HCT116 (cell line): Measurements from ENCODE around the gene ZNF418. TPM values are rescaled to one million over a fixed set of nuclear protein-coding genes. Genes with fewer than 3 reads are reported as not detected.

Experiments
- ATAC-seq: fragments of 200-7000 bp; cut with Tn5 transposase; 2 replicates; pipeline ENCODE4 v1.9.1; 2020; ENCODE audit warnings: mild to moderate bottlenecking, moderate library complexity
- BruUV-seq: library from RNA; stranded (reverse); fragments of 400-500 nt; replicated peaks from 2 replicates; lab custom pipeline; 2021; lab: Mats Ljungman, UMichigan
- CTCF ChIA-PET: fragments of 300-600 bp; sonication (Branson Sonifier 250); formaldehyde crosslinking; loops from one replicate; lab custom pipeline; 2021; ENCODE audit warnings: antibody characterized with exemption; lab: Charles Lee
- POLR2A ChIA-PET: fragments of 300-600, 350-600 bp; sonication (Branson Sonifier 250); formaldehyde crosslinking; loops from one replicate; lab custom pipeline; 2021; ENCODE audit warnings: antibody characterized with exemption; lab: Charles Lee
- RAD21 ChIA-PET, 2 experiments: fragments of 300-600 bp; sonication (Branson Sonifier 250); formaldehyde crosslinking; loops; one replicate each; lab custom pipeline; 2023; ENCODE audit warnings: low total read pairs in 2 of 2; ENCODE audit not compliant: uncharacterized antibody in 2 of 2, unreplicated experiment in 2 of 2, low non-redundant PET in 1 of 2; lab: Charles Lee
- DNase-seq: peaks from one replicate; pipeline ENCODE4 v3.0.0-alpha.2; 2010; ENCODE audit warnings: low read depth, low spot score
- H2AFZ ChIP-seq: fragments of 200-600 bp; shearing (Covaris generic), sonication (generic); 2 replicates; pipeline ENCODE4 v1.6.1; 2017; ENCODE audit warnings: low read depth, mixed run types, mixed read lengths, antibody characterized with exemption, low read length; ENCODE audit not compliant: poor library complexity, severe bottlenecking
- H3K27ac ChIP-seq: 2 replicates; pipeline ENCODE4 v1.5.1; 2012; ENCODE audit warnings: low read depth, low read length
- H3K27me3 ChIP-seq: fragments of 200-600 bp; sonication (generic); 2 replicates; pipeline ENCODE4 v1.6.1; 2016; ENCODE audit warnings: mixed run types, low read length, mixed read lengths; ENCODE audit not compliant: insufficient read depth
- H3K36me3 ChIP-seq, 2 experiments: fragments of 200-500 bp in 1 of 2; fragments of 200-600 bp in 1 of 2; sonication (Bioruptor generic) in 1 of 2; sonication (generic) in 1 of 2; 2 replicates each; pipeline versions ENCODE4 v1.5.1 to v1.6.1; 2014 to 2016; ENCODE audit warnings: low read length in 2 of 2, inconsistent platforms in 1 of 2, mixed read lengths in 1 of 2, mixed run types in 1 of 2; ENCODE audit not compliant: insufficient read depth in 2 of 2, control insufficient read depth in 1 of 2
- H3K4me1 ChIP-seq, 2 experiments: fragments of 200-600 bp in 1 of 2; sonication (generic) in 1 of 2; 2 replicates each; pipeline versions ENCODE4 v1.5.1 to v1.6.1; 2012 to 2017; ENCODE audit warnings: low read length in 2 of 2, inconsistent platforms in 1 of 2, mild to moderate bottlenecking in 1 of 2, mixed read lengths in 1 of 2, mixed run types in 1 of 2, moderate library complexity in 1 of 2; ENCODE audit not compliant: insufficient read depth in 2 of 2, control insufficient read depth in 1 of 2
- H3K4me2 ChIP-seq: fragments of 200-600 bp; sonication (generic); 2 replicates; pipeline ENCODE4 v1.6.1; 2017; ENCODE audit warnings: mixed run types, low read length, mixed read lengths
- H3K4me3 ChIP-seq, 2 experiments: fragments of 200-600 bp in 1 of 2; sonication (generic) in 1 of 2; replicated peaks in 1 of 2; 2 replicates each; pipeline ENCODE4 v1.5.1; 2011 to 2016; ENCODE audit warnings: low read length in 2 of 2, control low read depth in 1 of 2, low read depth in 1 of 2, mild to moderate bottlenecking in 1 of 2, mixed read lengths in 1 of 2, mixed run types in 1 of 2
- H3K79me2 ChIP-seq: fragments of 200-600 bp; sonication (generic); 2 replicates; pipeline ENCODE4 v1.6.1; 2017; ENCODE audit warnings: mild to moderate bottlenecking, mixed run types, low read length, moderate library complexity, mixed read lengths; ENCODE audit not compliant: insufficient read depth
- H3K9ac ChIP-seq: fragments of 200-600 bp; sonication (generic); 2 replicates; pipeline ENCODE4 v1.6.1; 2016; ENCODE audit warnings: low read length, mixed read lengths
- H3K9me2 ChIP-seq: fragments of 200-600 bp; sonication (generic), shearing (Covaris generic); 2 replicates; pipeline ENCODE4 v1.6.1; 2017; ENCODE audit warnings: mixed run types, mild to moderate bottlenecking, moderate library complexity; ENCODE audit not compliant: insufficient read depth
- H3K9me3 ChIP-seq, 2 experiments: fragments of 200-500 bp in 1 of 2; fragments of 200-600 bp in 1 of 2; sonication (Bioruptor generic) in 1 of 2; sonication (generic) in 1 of 2; 2 replicates each; pipeline ENCODE4 v1.6.1; 2014 to 2017; ENCODE audit warnings: low read length in 2 of 2, mixed read lengths in 2 of 2, inconsistent platforms in 1 of 2, low read depth in 1 of 2, mild to moderate bottlenecking in 1 of 2, mixed run types in 1 of 2, moderate library complexity in 1 of 2; ENCODE audit not compliant: control insufficient read depth in 1 of 2, insufficient read depth in 1 of 2
- H4K20me1 ChIP-seq: fragments of 200-600 bp; sonication (generic), shearing (Covaris generic); 2 replicates; pipeline ENCODE4 v1.6.1; 2017; ENCODE audit warnings: mixed run types, mild to moderate bottlenecking, moderate library complexity; ENCODE audit not compliant: insufficient read depth
- CBX3 ChIP-seq: IDR thresholded peaks from 2 replicates; pipeline ENCODE4 v1.6.1; 2012; ENCODE audit warnings: low read depth
- CTCF ChIP-seq, 3 experiments: fragments of 200-600 bp in 1 of 3; sonication (generic) in 1 of 3; IDR thresholded peaks in 2 of 3; conservative IDR thresholded peaks in 1 of 3; 2 replicates each; pipeline ENCODE4 v1.5.1; 2012 to 2017; ENCODE audit warnings: low read depth in 2 of 3, low read length in 2 of 3, antibody characterized with exemption in 1 of 3, borderline replicate concordance in 1 of 3, control low read depth in 1 of 3, mild to moderate bottlenecking in 1 of 3, mixed read lengths in 1 of 3, mixed run types in 1 of 3, moderate library complexity in 1 of 3; ENCODE audit not compliant: insufficient read depth in 1 of 3
- ELF1 ChIP-seq: IDR thresholded peaks from 2 replicates; pipeline ENCODE4 v1.6.1; 2012; ENCODE audit warnings: low read depth, borderline replicate concordance
- MAX ChIP-seq: IDR thresholded peaks from 2 replicates; pipeline ENCODE4 v1.6.1; 2012
- POLR2AphosphoS5 ChIP-seq: IDR thresholded peaks from 2 replicates; pipeline ENCODE4 v1.6.1; 2011; ENCODE audit warnings: mild to moderate bottlenecking, low read depth, low read length, moderate library complexity
- REST ChIP-seq: IDR thresholded peaks from 2 replicates; pipeline ENCODE4 v1.6.1; 2012; ENCODE audit warnings: low read depth
- SP1 ChIP-seq: IDR thresholded peaks from 2 replicates; pipeline ENCODE4 v1.6.1; 2012; ENCODE audit warnings: low read depth
- TCF7L2 ChIP-seq: IDR thresholded peaks from 2 replicates; pipeline ENCODE4 v1.7.0; 2011; ENCODE audit warnings: borderline replicate concordance, inconsistent platforms; ENCODE audit not compliant: insufficient read depth, insufficient read length; ENCODE audit errors: extremely low read depth
- intact Hi-C: fragments of 100-400 bp; cut with micrococcal nuclease; formaldehyde crosslinking; loops from 2 replicates; pipeline ENCODE4 v1.10.0; 2022
- total RNA-seq: library from RNA; stranded (reverse); gene quantifications from one replicate; pipeline ENCODE4 v1.2.1, GENCODE V29; 2021; ENCODE audit not compliant: unreplicated experiment

ZNF418 gene
- total RNA-seq, 1 experiment from 2014 or later: not detected

- TF ChIP-seq SP1: no peak
- TF ChIP-seq CBX3: no peak
- no peak for TF ChIP-seq CTCF (IDR thresholded peaks at IDR 0.05 in 2 of 3, conservative IDR thresholded peaks at IDR 0.05 in 1 of 3; ENCODE audit: borderline replicate concordance in 1 of 3, insufficient read depth in 1 of 3, low read depth in 2 of 3, low read length in 2 of 3)
- no peak for TF ChIP-seq TCF7L2
- no peak for TF ChIP-seq ELF1
- TF ChIP-seq REST: no peak
- TF ChIP-seq MAX: no peak
- TF ChIP-seq POLR2AphosphoS5: no peak
- H3K36me3 ChIP-seq: no peaks in the 10 kb centered on the region
- ChIA-PET RAD21 (no interaction called here), POLR2A (no interaction called here), CTCF (no interaction called here)
- no peak overlapping the region for H3K4me2 ChIP-seq
- no peaks in the 10 kb centered on the region for H4K20me1 ChIP-seq
- H3K27ac ChIP-seq: no peak overlapping the region
- H3K9ac ChIP-seq: no peak overlapping the region
- H3K4me3 ChIP-seq: no peak overlapping the region
- no peak overlapping the region for H2AFZ ChIP-seq
- intact Hi-C loops: no loop called here
- no peaks in the 10 kb centered on the region for H3K4me1 ChIP-seq
- peaks cover 0 to 20% of the 10 kb centered on the region in 2 experiments; a peak in 2 of 4 replicates for H3K9me3 ChIP-seq
- no peaks in the 10 kb centered on the region for H3K27me3 ChIP-seq
- DNase-seq (no peak), ATAC-seq (no peak)
- H3K79me2 ChIP-seq: no peaks in the 10 kb centered on the region
- BruUV-seq: no TSS peak
- H3K9me2 ChIP-seq: no peaks in the 10 kb centered on the region
These were observed 19.8 kb upstream of the ZNF418 start for GRCh38 chr19:57954996-57955395.
